LHCN-M2 (cell line): ENCODE results near the gene PPP3CA. TPM values are rescaled to one million over a fixed set of nuclear protein-coding genes. Genes with fewer than 3 reads are reported as not detected.
A peak's percentile ranks its signal among the peaks of the same experiment; 100 is the strongest.
"Not testable (repeated sequence)": the region's sequence is repeated elsewhere in the genome, so short reads cannot be mapped to it uniquely, and the experiment has no call there.

Source experiments
- DNase-seq: peaks from one replicate; pipeline ENCODE4 v3.0.0-alpha.2; 2012; ENCODE audit warnings: low read depth
- total RNA-seq: library from RNA; depleted of rRNA; stranded (reverse); fragments of >200 nt; gene quantifications from 2 replicates; pipeline ENCODE4 v1.2.3, GENCODE V29; 2014

PPP3CA gene
- total RNA-seq, 1 experiment from 2014 or later = 36.1 TPM

- DNase-seq = no peak
These were observed 88.4 kb downstream of the PPP3CA start for GRCh38 chr4:101258883-101259282.

GRCh38 chr4:101256222-101256621 lies 91.1 kb downstream of the PPP3CA start:
- no peak for DNase-seq

- no peak for DNase-seq
These were observed 92.5 kb downstream of the PPP3CA start for GRCh38 chr4:101254776-101255175.

- no peak for DNase-seq
These were observed 94.2 kb downstream of the PPP3CA start for GRCh38 chr4:101253121-101253520.

GRCh38 chr4:101252721-101253120 lies 94.6 kb downstream of the PPP3CA start:
- peak; percentile 27 for DNase-seq

GRCh38 chr4:101251261-101251660 lies 96.1 kb downstream of the PPP3CA start:
- no peak for DNase-seq

GRCh38 chr4:101244349-101244748 lies 103.0 kb downstream of the PPP3CA start:
- no peak for DNase-seq

GRCh38 chr4:101242441-101242840 lies 104.9 kb downstream of the PPP3CA start:
- no peak for DNase-seq

- DNase-seq = no peak
These were observed 107.2 kb downstream of the PPP3CA start for GRCh38 chr4:101240099-101240498.

- DNase-seq = no peak
These were observed 107.7 kb downstream of the PPP3CA start for GRCh38 chr4:101239665-101240064.

GRCh38 chr4:101238706-101239105 lies 108.6 kb downstream of the PPP3CA start:
- DNase-seq = peak; percentile 63

GRCh38 chr4:101237773-101238172 lies 109.6 kb downstream of the PPP3CA start:
- no peak for DNase-seq

- DNase-seq = no peak
These were observed 111.2 kb downstream of the PPP3CA start for GRCh38 chr4:101236097-101236496.

GRCh38 chr4:101234141-101234540 lies 113.2 kb downstream of the PPP3CA start:
- DNase-seq = not testable (repeated sequence)

- DNase-seq = peak; percentile 89
These were observed 115.1 kb downstream of the PPP3CA start for GRCh38 chr4:101232074-101232776.

GRCh38 chr4:101230801-101231426 lies 116.4 kb downstream of the PPP3CA start:
- no peak for DNase-seq

GRCh38 chr4:101229116-101229515 lies 118.2 kb downstream of the PPP3CA start:
- peak; percentile 40 for DNase-seq

GRCh38 chr4:101227715-101228114 lies 119.6 kb downstream of the PPP3CA start:
- no peak for DNase-seq

- DNase-seq = peak; percentile 20
These were observed 122.7 kb downstream of the PPP3CA start for GRCh38 chr4:101224358-101225218.

- peak; percentile 44 for DNase-seq
These were observed 125.0 kb downstream of the PPP3CA start for GRCh38 chr4:101222156-101222845.

- peak; percentile 18 for DNase-seq
These were observed 126.0 kb downstream of the PPP3CA start for GRCh38 chr4:101221294-101221693.

GRCh38 chr4:101218894-101219293 lies 128.4 kb downstream of the PPP3CA start:
- no peak for DNase-seq
